ENCODE results near the gene TRAPPC14. TPM values are rescaled to one million over a fixed set of nuclear protein-coding genes. Genes with fewer than 3 reads are reported as not detected.

The TRAPPC14 gene
- polyA plus RNA-seq, 2 donors: 18.5 to 27.2 TPM

DNA sequence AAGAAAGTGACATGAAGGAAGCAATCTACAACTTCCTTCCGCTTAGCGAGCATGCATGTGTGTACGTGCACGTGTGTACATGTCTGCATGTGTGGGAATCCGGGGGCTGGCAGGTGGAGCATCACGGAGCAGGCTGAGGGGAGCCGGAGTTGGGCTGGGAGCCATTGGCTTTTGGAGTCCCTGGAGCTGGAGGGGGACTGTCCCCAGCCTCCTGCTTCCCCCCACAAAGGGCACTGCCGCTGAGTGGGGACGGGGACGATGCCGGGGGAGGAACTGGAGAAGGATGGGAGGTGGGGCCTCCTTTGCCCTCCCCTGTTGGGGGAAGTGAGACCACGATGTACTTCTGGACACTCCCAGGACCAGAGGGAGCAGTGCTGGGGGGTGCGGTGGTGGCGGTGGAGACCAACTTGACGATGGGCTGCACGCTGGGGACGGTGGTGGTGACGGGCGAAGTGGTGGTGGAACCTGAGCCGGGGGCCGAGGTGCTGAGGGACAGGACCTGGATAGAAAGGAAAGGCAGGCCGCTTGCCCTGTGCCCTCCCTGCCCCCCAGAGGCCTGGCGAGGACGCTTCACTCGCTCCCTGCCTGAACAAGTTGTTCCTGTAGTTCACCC lies 51.3 kb downstream of the TRAPPC14 start:
- Histone ChIP-seq H3K9me3 (ENCODE audit: control insufficient read depth in 2 of 2, insufficient read depth in 1 of 2, low read depth in 1 of 2, low read length in 1 of 2) (no peaks in the 10 kb centered on the region), H3K27ac (ENCODE audit: low read depth in 2 of 2, low read length in 1 of 2) (no peak overlapping the region), H3K4me1 (ENCODE audit: control insufficient read depth in 2 of 2, insufficient read depth in 2 of 2, low read length in 1 of 2) (peaks cover 0 to 5% of the 10 kb centered on the region in 2 donors), H3K4me3 (ENCODE audit: low read depth in 1 of 2, low read length in 2 of 2) (no peak overlapping the region), H3K36me3 (ENCODE audit: control insufficient read depth in 2 of 2, insufficient read depth in 2 of 2, low read length in 1 of 2) (peaks cover 0 to 51% of the 10 kb centered on the region in 2 donors), H3K27me3 (ENCODE audit: control insufficient read depth in 1 of 2, insufficient read depth in 2 of 2, low read length in 2 of 2) (no peaks in the 10 kb centered on the region)
- WGBS, 2 donors: 78 to 82% methylated on average over 25 of the region's 25 CpGs

GRCh38 chr7:100106633-100107032 lies 51.9 kb downstream of the TRAPPC14 start:
- H3K36me3 ChIP-seq (ENCODE audit: control insufficient read depth in 2 of 2, insufficient read depth in 2 of 2, low read length in 1 of 2): peaks cover 0 to 45% of the 10 kb centered on the region in 2 donors
- no peaks in the 10 kb centered on the region for H3K27me3 ChIP-seq (ENCODE audit: control insufficient read depth in 1 of 2, insufficient read depth in 2 of 2, low read length in 2 of 2)
- H3K27ac ChIP-seq (ENCODE audit: low read depth in 2 of 2, low read length in 1 of 2): no peak overlapping the region
- WGBS, 2 donors: 79 to 82% methylated on average over 17 of the region's 17 CpGs
- H3K4me3 ChIP-seq (ENCODE audit: low read depth in 1 of 2, low read length in 2 of 2): no peak overlapping the region
- peaks cover 0 to 6% of the 10 kb centered on the region in 2 donors for H3K4me1 ChIP-seq (ENCODE audit: control insufficient read depth in 2 of 2, insufficient read depth in 2 of 2, low read length in 1 of 2)
- no peaks in the 10 kb centered on the region for H3K9me3 ChIP-seq (ENCODE audit: control insufficient read depth in 2 of 2, insufficient read depth in 1 of 2, low read depth in 1 of 2, low read length in 1 of 2)

- H3K27me3 ChIP-seq (ENCODE audit: control insufficient read depth in 1 of 2, insufficient read depth in 2 of 2, low read length in 2 of 2): no peaks in the 10 kb centered on the region
- peaks cover 0 to 37% of the 10 kb centered on the region in 2 donors for H3K36me3 ChIP-seq (ENCODE audit: control insufficient read depth in 2 of 2, insufficient read depth in 2 of 2, low read length in 1 of 2)
- H3K27ac ChIP-seq (ENCODE audit: low read depth in 2 of 2, low read length in 1 of 2): no peak overlapping the region
- H3K9me3 ChIP-seq (ENCODE audit: control insufficient read depth in 2 of 2, insufficient read depth in 1 of 2, low read depth in 1 of 2, low read length in 1 of 2): no peaks in the 10 kb centered on the region
- 94 to 98% methylated on average over 4 of the region's 4 CpGs for WGBS, 2 donors
- H3K4me3 ChIP-seq (ENCODE audit: low read depth in 1 of 2, low read length in 2 of 2): no peak overlapping the region
- peaks cover 0 to 6% of the 10 kb centered on the region in 2 donors for H3K4me1 ChIP-seq (ENCODE audit: control insufficient read depth in 2 of 2, insufficient read depth in 2 of 2, low read length in 1 of 2)
These were observed 53.0 kb downstream of the TRAPPC14 start for GRCh38 chr7:100105534-100105933.

Other genes with a start within 250 kb of the TRAPPC14 start
- 10 to 100 TPM in 1 of 2 donors, 1 to 10 TPM in 1; 9.4 to 11.8 TPM for gene TRIM4, start 239.2 kb downstream of the TRAPPC14 start, polyA plus RNA-seq
- gene GJC3, start 229.1 kb downstream of the TRAPPC14 start, polyA plus RNA-seq: not detected
- 1 to 10 TPM; 1.6 to 2.0 TPM for gene AZGP1, start 182.7 kb downstream of the TRAPPC14 start, polyA plus RNA-seq
- gene ZKSCAN1, start 143.1 kb downstream of the TRAPPC14 start, polyA plus RNA-seq: 10 to 100 TPM; 10.5 to 25.0 TPM
- 1 to 10 TPM; 3.8 to 3.9 TPM for gene ZSCAN21, start 108.9 kb downstream of the TRAPPC14 start, polyA plus RNA-seq
- gene ZNF3, start 77.0 kb downstream of the TRAPPC14 start, polyA plus RNA-seq: 10 to 100 TPM; 10.4 to 14.6 TPM
- 100 to 1,000 TPM in 1 of 2 donors, 10 to 100 TPM in 1; 86.7 to 119 TPM for gene COPS6, start 69.8 kb downstream of the TRAPPC14 start, polyA plus RNA-seq
- 10 to 100 TPM; 46.4 to 66.8 TPM for gene MCM7, start 57.3 kb downstream of the TRAPPC14 start, polyA plus RNA-seq
- gene AP4M1, start 57.1 kb downstream of the TRAPPC14 start, polyA plus RNA-seq: 10 to 100 TPM; 17.3 to 19.3 TPM
- 10 to 100 TPM; 23.3 to 29.6 TPM for gene TAF6, start 39.4 kb downstream of the TRAPPC14 start, polyA plus RNA-seq
- gene CNPY4, start 39.1 kb downstream of the TRAPPC14 start, polyA plus RNA-seq: 1 to 10 TPM; 5.5 to 5.8 TPM
- gene MBLAC1, start 31.8 kb downstream of the TRAPPC14 start, polyA plus RNA-seq: 1 to 10 TPM; 2.7 to 3.7 TPM
- gene LAMTOR4, start 9.8 kb downstream of the TRAPPC14 start, polyA plus RNA-seq: 100 to 1,000 TPM in 1 of 2 donors, 10 to 100 TPM in 1; 85.7 to 138 TPM
- 1 to 10 TPM; 4.4 to 5.1 TPM for gene GAL3ST4, start 9.9 kb upstream of the TRAPPC14 start, polyA plus RNA-seq
- gene GPC2, start 18.7 kb upstream of the TRAPPC14 start, polyA plus RNA-seq: 1 to 10 TPM; 1.1 to 2.2 TPM
- gene STAG3, start 19.2 kb upstream of the TRAPPC14 start, polyA plus RNA-seq: under 1 TPM; 0.25 to 0.73 TPM
- under 1 TPM; 0.24 to 0.31 TPM for gene PVRIG, start 61.2 kb upstream of the TRAPPC14 start, polyA plus RNA-seq
- gene SPDYE3, start 149.0 kb upstream of the TRAPPC14 start, polyA plus RNA-seq: under 1 TPM; 0.05 to 0.10 TPM
- 10 to 100 TPM; 22.9 to 79.2 TPM for gene PILRB, start 199.4 kb upstream of the TRAPPC14 start, polyA plus RNA-seq
- gene PILRA, start 214.8 kb upstream of the TRAPPC14 start, polyA plus RNA-seq: 1 to 10 TPM in 1 of 2 donors, under 1 TPM in 1; 0.85 to 1.7 TPM

All from esophagus (tissue), 2 donors.